Spleen (tissue), 7 donors: ENCODE data around the gene NFATC2.

ENCODE experiments used
- CTCF ChIP-seq, 11 experiments: fragments of 200-600 bp in 7 of 11; fragments of 450-650 bp in 4 of 11; sonication (generic) in 4 of 11; IDR thresholded peaks in 8 of 11; conservative IDR thresholded peaks in 3 of 11; 1 replicate in 7 of 11; 2 replicates in 4 of 11; pipeline versions ENCODE4 v1.4.0 to v1.8.0; 2016 to 2021; ENCODE audit warnings: antibody characterized with exemption in 11 of 11, inconsistent platforms in 4 of 11, mild to moderate bottlenecking in 1 of 11
- POLR2A ChIP-seq, 3 donors: fragments of 450-650 bp; IDR thresholded peaks; one replicate each; pipeline ENCODE4 v1.5.1; 2017; ENCODE audit warnings: antibody characterized with exemption in 3 of 3, mild to moderate bottlenecking in 1 of 3
- POLR2AphosphoS5 ChIP-seq, 3 donors: sonication (generic); formaldehyde crosslinking; IDR thresholded peaks; one replicate each; pipeline ENCODE4 v1.5.1; 2017; ENCODE audit warnings: antibody characterized with exemption in 3 of 3
- donor health status: DM: no; HTN: no; CAD: no; lungs with moderate emphysema.
- donor health status: DM: no; HTN: no; CAD: no.
- donor health status: DM: no; HTN: no; CAD: no.

- TF ChIP-seq CTCF (IDR thresholded peaks at IDR 0.05 in 8 of 11, conservative IDR thresholded peaks at IDR 0.05 in 3 of 11) (no peak), POLR2A (IDR thresholded peaks at IDR 0.05) (no peak), POLR2AphosphoS5 (IDR thresholded peaks at IDR 0.05) (peak in 2 of 3 donors; percentile 24 to 26)
Observed at GRCh38 chr20:51462566-51463276, 79.8 kb downstream of the NFATC2 start.
